Psoas muscle (tissue), 8 donors: Measurements from ENCODE around the gene SLBP. TPM values are rescaled to one million over a fixed set of nuclear protein-coding genes. Genes with fewer than 3 reads are reported as not detected.
"Not testable (repeated sequence)": the region's sequence is repeated elsewhere in the genome, so short reads cannot be mapped to it uniquely, and the experiment has no call there.

Experiments
- ATAC-seq, 4 donors: fragments of 200-7000 bp; cut with Tn5 transposase; one replicate each; pipeline ENCODE4 v1.9.1; 2020; ENCODE audit warnings: moderate library complexity in 3 of 4, mild to moderate bottlenecking in 2 of 4
- DNase-seq, 2 donors: peaks; one replicate each; pipeline ENCODE4 v3.0.0-alpha.2; 2020
- H3K27ac ChIP-seq: fragments of 200-600 bp; one replicate; pipeline ENCODE4 v1.8.0; 2022
- H3K27me3 ChIP-seq, 3 donors: fragments of 200-600 bp in 1 of 3; one replicate each; pipeline versions ENCODE4 v1.6.1 to v1.8.0; 2013 to 2022; ENCODE audit warnings: low read length in 2 of 3, mild to moderate bottlenecking in 2 of 3, moderate library complexity in 1 of 3; ENCODE audit not compliant: insufficient read depth in 3 of 3
- H3K36me3 ChIP-seq, 2 donors: fragments of 200-600 bp in 1 of 2; one replicate each; pipeline versions ENCODE4 v1.6.1 to v1.8.0; 2013 to 2022; ENCODE audit warnings: low read depth in 1 of 2, mild to moderate bottlenecking in 1 of 2, moderate library complexity in 1 of 2; ENCODE audit not compliant: insufficient read depth in 1 of 2
- H3K4me1 ChIP-seq: fragments of 200-600 bp; one replicate; pipeline ENCODE4 v1.8.0; 2022
- H3K4me3 ChIP-seq: fragments of 200-600 bp; one replicate; pipeline ENCODE4 v1.8.0; 2022; ENCODE audit warnings: mild to moderate bottlenecking
- H3K9me3 ChIP-seq: fragments of 200-600 bp; one replicate; pipeline ENCODE4 v1.8.0; 2022
- CTCF ChIP-seq: fragments of 200-600 bp; IDR thresholded peaks from one replicate; pipeline ENCODE4 v1.8.0; 2022; ENCODE audit warnings: antibody characterized with exemption
- WGBS, 3 donors: extraction: QIAGEN DNeasy Blood & Tissue Kit; methylation state at CpG; one replicate each; pipeline versions ENCODE4 v1.1.6 to v1.1.7; 2013; 5-methylcytosine and 5-hydroxymethylcytosine counted together
- intact Hi-C, 2 donors: fragments of 100-400 bp; cut with DNase I; formaldehyde crosslinking; loops; one replicate each; pipeline versions ENCODE4 v1.11.0 to v1.14.2; 2022
- polyA plus RNA-seq, 3 donors: library from polyadenylated mRNA; stranded (reverse); fragments of 200-250 nt; gene quantifications; one replicate each; pipeline ENCODE4 v1.2.3, GENCODE V29; 2013
- total RNA-seq, 4 donors: library from RNA; stranded (reverse); fragmentation: NEBNext Ultra II Directional in 2 of 4; extraction: Animal tissue kit (Norgen Biotek cat#: 25700) in 2 of 4; gene quantifications; one replicate each; pipeline versions ENCODE4 v1.2.1 to v1.2.4, GENCODE V29; 2021 to 2023
- donor health status: healthy with polysubstance abuse.
- donor health status: DM: no; HTN: no; CAD: no; lungs with moderate emphysema.
- donor health status: Bipolar disorder and iron deficiency.
- donor health status: healthy.
- donor health status: DM: yes; HTN: yes; CAD: no.
- donor health status: DM: no; HTN: no; CAD: no.
- donor health status: DM: no; HTN: no; CAD: no.
- donor health status: DM: yes; HTN: yes; CAD: no.

The SLBP gene
- total and polyA plus RNA-seq, 7 donors, result 15.4 to 18.8 (median 16.3) TPM

GRCh38 chr4:1708581-1708980 is 3.5 kb downstream of the SLBP start:
- Histone ChIP-seq H3K36me3 (peaks cover 0 to 31% of the 10 kb centered on the region in 2 donors), H3K27ac (no peak overlapping the region), H3K9me3 (no peaks in the 10 kb centered on the region), H3K27me3 (no peaks in the 10 kb centered on the region), H3K4me1 (peaks cover 12% of the 10 kb centered on the region), H3K4me3 (no peak overlapping the region)
- 43 to 50% (median 50%) methylated on average over 1 of the region's 1 CpG for WGBS, 3 donors
- ATAC-seq (no peak), DNase-seq (no peak)
- TF ChIP-seq CTCF, result no peak
- intact Hi-C loops, result no loop called here

- 39 to 79% (median 43%) methylated on average over 6 of the region's 6 CpGs for WGBS, 3 donors
Observed at GRCh38 chr4:1706358-1706757, 5.8 kb downstream of the SLBP start.

GRCh38 chr4:1705732-1706131 is 6.4 kb downstream of the SLBP start:
- Histone ChIP-seq H3K9me3 (no peaks in the 10 kb centered on the region), H3K36me3 (peaks cover 9 to 55% of the 10 kb centered on the region in 2 donors), H3K4me3 (no peak overlapping the region), H3K27me3 (no peaks in the 10 kb centered on the region), H3K4me1 (peaks cover 4% of the 10 kb centered on the region), H3K27ac (no peak overlapping the region)
- intact Hi-C loops, result no loop called here
- ATAC-seq (no peak), DNase-seq (no peak)
- WGBS, 3 donors, result 96 to 99% (median 98%) methylated on average over 6 of the region's 6 CpGs
- TF ChIP-seq CTCF, result no peak

More at GRCh38 chr4:1706358-1706757, 5.8 kb downstream of the SLBP start:
- Histone ChIP-seq H3K4me1 (peaks cover 10% of the 10 kb centered on the region), H3K9me3 (no peaks in the 10 kb centered on the region), H3K36me3 (peaks cover 9 to 53% of the 10 kb centered on the region in 2 donors), H3K27ac (no peak overlapping the region), H3K27me3 (no peaks in the 10 kb centered on the region), H3K4me3 (no peak overlapping the region)
- DNase-seq, result no peak
- peak; percentile 35 to 82 (median 70) for ATAC-seq
- TF ChIP-seq CTCF, result no peak
- intact Hi-C loops, result no loop called here

- Histone ChIP-seq H3K4me1 (no peaks in the 10 kb centered on the region), H3K27me3 (no peaks in the 10 kb centered on the region), H3K9me3 (no peaks in the 10 kb centered on the region), H3K36me3 (peaks cover 9 to 64% of the 10 kb centered on the region in 2 donors), H3K4me3 (no peak overlapping the region), H3K27ac (no peak overlapping the region)
- 68 to 78% (median 75%) methylated on average over 1 of the region's 1 CpG for WGBS, 3 donors
- intact Hi-C loops, result no loop called here
- ATAC-seq (no peak), DNase-seq (no peak)
- TF ChIP-seq CTCF, result no peak
Observed at GRCh38 chr4:1703867-1704266, 8.3 kb downstream of the SLBP start.

- 90 to 95% (median 91%) methylated on average over 8 of the region's 8 CpGs for WGBS, 3 donors
- H3K4me3 ChIP-seq, DNase-seq, H3K27me3 ChIP-seq, H3K9me3 ChIP-seq, H3K27ac ChIP-seq, H3K4me1 ChIP-seq, intact Hi-C loops, ATAC-seq: not testable (repeated sequence)
- peaks cover 18 to 85% of the 10 kb centered on the region in 2 donors for H3K36me3 ChIP-seq
Observed at GRCh38 chr4:1701671-1702070, 10.4 kb downstream of the SLBP start.
